H9 (cell line): ENCODE results near the gene NAA50. TPM values are rescaled to one million over a fixed set of nuclear protein-coding genes. Genes with fewer than 3 reads are reported as not detected.
A peak's percentile ranks its signal among the peaks of the same experiment; 100 is the strongest.

Source experiments
- DNase-seq: peaks from one replicate; pipeline ENCODE4 v3.0.0-alpha.2; 2017
- H2AFZ ChIP-seq: one replicate; pipeline ENCODE4 v1.6.1; 2013; ENCODE audit warnings: mild to moderate bottlenecking, low read length, control low read depth, moderate library complexity
- H2AK5ac ChIP-seq: 2 replicates; pipeline ENCODE4 v1.6.1; 2013; ENCODE audit warnings: low read length, control low read depth, mixed read lengths; ENCODE audit not compliant: insufficient read length
- H2BK120ac ChIP-seq: one replicate; pipeline ENCODE4 v1.6.1; 2013; ENCODE audit warnings: low read depth, mild to moderate bottlenecking, low read length, control low read depth, inconsistent platforms; ENCODE audit not compliant: poor library complexity, severe bottlenecking
- H2BK12ac ChIP-seq: 2 replicates; pipeline ENCODE4 v1.6.1; 2013; ENCODE audit warnings: low read length, control low read depth, mixed read lengths, low read depth; ENCODE audit not compliant: insufficient read length
- H2BK15ac ChIP-seq: 2 replicates; pipeline ENCODE4 v1.6.1; 2013; ENCODE audit warnings: low read depth, low read length, control low read depth
- H2BK20ac ChIP-seq: one replicate; pipeline ENCODE4 v1.6.1; 2013; ENCODE audit warnings: low read depth, mild to moderate bottlenecking, low read length, control low read depth, inconsistent platforms; ENCODE audit not compliant: poor library complexity, severe bottlenecking
- H2BK5ac ChIP-seq: 2 replicates; pipeline ENCODE4 v1.6.1; 2013; ENCODE audit warnings: low read length, control low read depth, mixed read lengths; ENCODE audit not compliant: insufficient read length
- H3K14ac ChIP-seq: 2 replicates; pipeline ENCODE4 v1.6.1; 2013; ENCODE audit warnings: low read length, control low read depth; ENCODE audit not compliant: insufficient read depth
- H3K18ac ChIP-seq: 2 replicates; pipeline ENCODE4 v1.6.1; 2013; ENCODE audit warnings: low read depth, mild to moderate bottlenecking, mixed read lengths, low read length, control low read depth; ENCODE audit not compliant: insufficient read length
- H3K23ac ChIP-seq: 2 replicates; pipeline ENCODE4 v1.6.1; 2013; ENCODE audit warnings: low read length, control low read depth, mixed read lengths, low read depth; ENCODE audit not compliant: insufficient read length
- H3K23me2 ChIP-seq: 2 replicates; pipeline ENCODE4 v1.6.1; 2013; ENCODE audit warnings: low read depth, mild to moderate bottlenecking, mixed read lengths, low read length, control low read depth; ENCODE audit not compliant: insufficient read length, poor library complexity, severe bottlenecking
- H3K27ac ChIP-seq: 2 replicates; pipeline ENCODE4 v1.5.1; 2013; ENCODE audit warnings: low read length, control low read depth, mixed read lengths, low read depth; ENCODE audit not compliant: insufficient read length
- H3K27me3 ChIP-seq: 2 replicates; pipeline ENCODE4 v1.6.1; 2013; ENCODE audit warnings: low read length, control low read depth, inconsistent platforms; ENCODE audit not compliant: insufficient read depth
- H3K4ac ChIP-seq: 2 replicates; pipeline ENCODE4 v1.6.1; 2013; ENCODE audit warnings: low read depth, mild to moderate bottlenecking, control low read depth, inconsistent platforms, low read length, moderate library complexity
- H3K4me1 ChIP-seq: 2 replicates; pipeline ENCODE4 v1.6.1; 2013; ENCODE audit warnings: low read length, control low read depth, inconsistent platforms; ENCODE audit not compliant: insufficient read depth
- H3K4me2 ChIP-seq: 2 replicates; pipeline ENCODE4 v1.6.1; 2013; ENCODE audit warnings: low read length, control low read depth, mixed read lengths; ENCODE audit not compliant: insufficient read length, insufficient read depth
- H3K56ac ChIP-seq: 2 replicates; pipeline ENCODE4 v1.6.1; 2013; ENCODE audit warnings: low read depth, mild to moderate bottlenecking, mixed read lengths, low read length, control low read depth; ENCODE audit not compliant: insufficient read length
- H3K79me1 ChIP-seq: 2 replicates; pipeline ENCODE4 v1.6.1; 2013; ENCODE audit warnings: low read depth, mild to moderate bottlenecking, moderate library complexity, low read length, control low read depth, inconsistent platforms; ENCODE audit not compliant: insufficient read depth, poor library complexity, severe bottlenecking
- H3K79me2 ChIP-seq: 2 replicates; pipeline ENCODE4 v1.6.1; 2013; ENCODE audit warnings: low read length, control low read depth, inconsistent platforms; ENCODE audit not compliant: insufficient read depth
- H3K9ac ChIP-seq: 2 replicates; pipeline ENCODE4 v1.6.1; 2013; ENCODE audit warnings: low read length, control low read depth, mixed read lengths; ENCODE audit not compliant: insufficient read length; ENCODE audit errors: extremely low read depth
- H3K9me3 ChIP-seq: one replicate; pipeline ENCODE4 v1.6.1; 2013; ENCODE audit warnings: low read depth, low read length, inconsistent platforms; ENCODE audit not compliant: control insufficient read depth
- H3T11ph ChIP-seq: one replicate; pipeline ENCODE4 v1.6.1; 2013; ENCODE audit warnings: mild to moderate bottlenecking, low read length, control low read depth, inconsistent platforms
- H4K20me1 ChIP-seq: one replicate; pipeline ENCODE4 v1.6.1; 2013; ENCODE audit not compliant: control insufficient read depth, insufficient read length, insufficient read depth
- H4K5ac ChIP-seq: 2 replicates; pipeline ENCODE4 v1.6.1; 2013; ENCODE audit warnings: low read depth, mild to moderate bottlenecking, mixed read lengths, low read length, control low read depth; ENCODE audit not compliant: insufficient read length
- H4K8ac ChIP-seq: replicated peaks from 2 replicates; pipeline ENCODE4 v1.6.1; 2013; ENCODE audit warnings: low read length, control low read depth, mixed read lengths, low read depth; ENCODE audit not compliant: insufficient read length
- H4K91ac ChIP-seq: 2 replicates; pipeline ENCODE4 v1.6.1; 2013; ENCODE audit warnings: low read depth, mild to moderate bottlenecking, moderate library complexity, mixed read lengths, low read length, control low read depth; ENCODE audit not compliant: insufficient read length
- H3K27ac Mint-ChIP-seq, 3 experiments: 2 replicates in 2 of 3; 3 replicates in 1 of 3; pipeline ENCODE4 v1.8.0; 2020 to 2021; ENCODE audit warnings: mixed read lengths in 3 of 3, mild to moderate bottlenecking in 1 of 3, moderate library complexity in 1 of 3
- H3K27me3 Mint-ChIP-seq: 2 replicates; pipeline ENCODE4 v1.8.0; 2021; ENCODE audit warnings: low read depth, mild to moderate bottlenecking, moderate library complexity, mixed read lengths
- H3K36me3 Mint-ChIP-seq, 3 experiments: 2 replicates in 2 of 3; 3 replicates in 1 of 3; pipeline ENCODE4 v1.8.0; 2020 to 2021; ENCODE audit warnings: low read depth in 3 of 3, mixed read lengths in 3 of 3; ENCODE audit not compliant: insufficient read depth in 1 of 3
- H3K4me1 Mint-ChIP-seq, 2 experiments: 2 replicates each; pipeline ENCODE4 v1.8.0; 2020; ENCODE audit warnings: mixed read lengths in 2 of 2
- H3K4me3 Mint-ChIP-seq, 2 experiments: 2 replicates in 1 of 2; 3 replicates in 1 of 2; pipeline ENCODE4 v1.8.0; 2020 to 2021; ENCODE audit warnings: mild to moderate bottlenecking in 2 of 2, mixed read lengths in 2 of 2, moderate library complexity in 1 of 2
- H3K9me3 Mint-ChIP-seq, 2 experiments: 2 replicates in 1 of 2; 3 replicates in 1 of 2; pipeline ENCODE4 v1.8.0; 2020; ENCODE audit warnings: mild to moderate bottlenecking in 2 of 2, mixed read lengths in 2 of 2, moderate library complexity in 1 of 2
- CTCF ChIP-seq: fragments of 200-600 bp; sonication (generic); conservative IDR thresholded peaks from 3 replicates; pipeline ENCODE4 v1.8.0; 2021; ENCODE audit warnings: antibody characterized with exemption, mild to moderate bottlenecking
- WGBS: extraction: QIAGEN DNeasy Blood & Tissue Kit; methylation state at CpG from one replicate; pipeline ENCODE4 v1.1.7; 2013; ENCODE audit warnings: missing lambda C conversion rate, low lambda C conversion rate, mixed read lengths; ENCODE audit not compliant: insufficient read length; ENCODE audit errors: extremely low coverage; 5-methylcytosine and 5-hydroxymethylcytosine counted together
- total RNA-seq: library from RNA; stranded (reverse); gene quantifications from 2 replicates; pipeline ENCODE4 v1.2.1, GENCODE V29; 2021

Gene NAA50
- total RNA-seq, 1 experiment from 2014 or later = 216 TPM

- no peaks in the 10 kb centered on the region; a peak in 1 of 5 replicates for H3K9me3 Mint-ChIP-seq
- peak overlapping the region in 2 of 3 experiments; percentile 1 to 74; a peak in 1 of 7 replicates for H3K27ac Mint-ChIP-seq
- no peak overlapping the region for H3K9ac ChIP-seq
Observed at GRCh38 chr3:113698956-113699355, 47.1 kb downstream of the NAA50 start.

More at GRCh38 chr3:113698956-113699355, 47.1 kb downstream of the NAA50 start:
- H3K27me3 ChIP-seq = no peaks in the 10 kb centered on the region
- no peak overlapping the region for H3K56ac ChIP-seq
- H2BK12ac ChIP-seq = no peak overlapping the region
- no peak overlapping the region for H2BK20ac ChIP-seq
- peak; percentile 64 for DNase-seq
- no peak overlapping the region for H2BK15ac ChIP-seq
- peak overlapping the region; percentile 42 to 75 for H3K4me3 Mint-ChIP-seq
- H3K27ac ChIP-seq = no peak overlapping the region
- H3K14ac ChIP-seq = peak overlapping the region; percentile 0; the same call in 1 of the 2 replicates
- no peak overlapping the region for H2BK120ac ChIP-seq
- H4K5ac ChIP-seq = no peak overlapping the region
- no peaks in the 10 kb centered on the region for H3K27me3 Mint-ChIP-seq
- H3K9me3 ChIP-seq = no peaks in the 10 kb centered on the region
- H3K4me1 ChIP-seq = no peaks in the 10 kb centered on the region
- no peak overlapping the region for H3K18ac ChIP-seq
- H3K79me1 ChIP-seq = no peaks in the 10 kb centered on the region
- peaks cover 10 to 12% of the 10 kb centered on the region in 2 experiments for H3K4me1 Mint-ChIP-seq
- H3K79me2 ChIP-seq = no peaks in the 10 kb centered on the region; the same call in 1 of the 2 replicates
- H3K36me3 Mint-ChIP-seq = peaks cover 0 to 1% (median 0%) of the 10 kb centered on the region in 3 experiments; a peak in 1 of 7 replicates
- H2BK5ac ChIP-seq = no peak overlapping the region
- no peak for TF ChIP-seq CTCF
- H2AFZ ChIP-seq = no peak overlapping the region
- no CpG with 5 or more reads among the region's 24 CpGs for WGBS
- H4K8ac ChIP-seq = no peak overlapping the region
- H3K4ac ChIP-seq = no peak overlapping the region
- H3K23ac ChIP-seq = no peak overlapping the region
- no peak overlapping the region for H2AK5ac ChIP-seq
- H3T11ph ChIP-seq = no peak overlapping the region
- H4K91ac ChIP-seq = no peak overlapping the region
- peaks cover 6% of the 10 kb centered on the region for H3K23me2 ChIP-seq
- H3K4me2 ChIP-seq = peak overlapping the region; percentile 33
- no peaks in the 10 kb centered on the region for H4K20me1 ChIP-seq
